ENCODE measurements around the gene IL1A. TPM values are rescaled to one million over a fixed set of nuclear protein-coding genes. Genes with fewer than 3 reads are reported as not detected.

Gene IL1A
- total and polyA plus RNA-seq, 4 donors = 1.1 to 15.5 (median 2.4) TPM

DNA sequence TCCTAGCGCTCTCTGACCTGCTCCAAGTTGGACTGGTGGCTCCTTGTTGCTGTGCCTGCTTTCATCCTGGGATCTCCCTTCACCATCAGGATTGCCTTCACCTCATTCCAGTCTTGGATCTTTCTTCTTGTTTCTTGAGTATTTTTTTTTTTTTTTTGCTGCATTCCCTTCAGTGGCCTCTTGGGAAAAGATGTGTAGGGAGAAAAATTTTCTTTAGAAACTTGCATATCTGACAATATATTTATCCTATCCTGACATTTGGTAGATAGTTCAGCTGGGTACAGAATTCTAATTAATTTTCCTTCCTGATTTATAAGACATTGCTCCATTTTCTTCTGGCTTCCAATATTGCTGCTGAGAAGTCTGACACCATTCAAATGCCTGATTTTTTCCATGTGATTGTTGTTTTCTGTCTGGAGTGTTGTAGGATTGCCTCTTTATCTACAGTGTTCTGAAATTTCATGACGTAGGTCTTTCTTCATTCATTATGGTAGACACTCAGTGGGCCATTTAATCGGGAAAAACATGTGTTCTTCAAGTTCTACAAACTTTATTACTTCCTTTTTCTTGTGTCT lies 23.0 kb upstream of the IL1A start:
- Histone ChIP-seq H3K27ac (ENCODE audit: low read depth in 1 of 2, low read length in 1 of 2) (no peak overlapping the region), H3K27me3 (ENCODE audit: control insufficient read depth in 3 of 3, insufficient read depth in 3 of 3, low read length in 2 of 3) (no peaks in the 10 kb centered on the region), H3K9ac (ENCODE audit: insufficient read depth in 1 of 2, low read length in 2 of 2) (no peak overlapping the region), H3K4me1 (ENCODE audit: control insufficient read depth in 5 of 5, insufficient read depth in 5 of 5, low read length in 5 of 5) (peaks cover 0 to 17% (median 6%) of the 10 kb centered on the region in 5 donors), H3K4me3 (no peak overlapping the region), H3K36me3 (ENCODE audit: control insufficient read depth in 4 of 4, insufficient read depth in 4 of 4, low read length in 4 of 4) (no peaks in the 10 kb centered on the region), H3K9me3 (ENCODE audit: control insufficient read depth in 4 of 4, insufficient read depth in 3 of 4, low read length in 3 of 4) (peaks cover 0 to 5% (median 2%) of the 10 kb centered on the region in 4 donors)
- TF ChIP-seq, protein P1, sequence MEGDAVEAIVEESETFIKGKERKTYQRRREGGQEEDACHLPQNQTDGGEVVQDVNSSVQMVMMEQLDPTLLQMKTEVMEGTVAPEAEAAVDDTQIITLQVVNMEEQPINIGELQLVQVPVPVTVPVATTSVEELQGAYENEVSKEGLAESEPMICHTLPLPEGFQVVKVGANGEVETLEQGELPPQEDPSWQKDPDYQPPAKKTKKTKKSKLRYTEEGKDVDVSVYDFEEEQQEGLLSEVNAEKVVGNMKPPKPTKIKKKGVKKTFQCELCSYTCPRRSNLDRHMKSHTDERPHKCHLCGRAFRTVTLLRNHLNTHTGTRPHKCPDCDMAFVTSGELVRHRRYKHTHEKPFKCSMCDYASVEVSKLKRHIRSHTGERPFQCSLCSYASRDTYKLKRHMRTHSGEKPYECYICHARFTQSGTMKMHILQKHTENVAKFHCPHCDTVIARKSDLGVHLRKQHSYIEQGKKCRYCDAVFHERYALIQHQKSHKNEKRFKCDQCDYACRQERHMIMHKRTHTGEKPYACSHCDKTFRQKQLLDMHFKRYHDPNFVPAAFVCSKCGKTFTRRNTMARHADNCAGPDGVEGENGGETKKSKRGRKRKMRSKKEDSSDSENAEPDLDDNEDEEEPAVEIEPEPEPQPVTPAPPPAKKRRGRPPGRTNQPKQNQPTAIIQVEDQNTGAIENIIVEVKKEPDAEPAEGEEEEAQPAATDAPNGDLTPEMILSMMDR (IDR thresholded peaks at IDR 0.05; ENCODE audit: control extremely low read depth, extremely low read depth) = no peak
- no peak for ATAC-seq (ENCODE audit: insufficient read depth, low FRiP score)
- 97 to 99% methylated on average over 3 of the region's 3 CpGs for WGBS, 2 donors
- DNase-seq = no peak

GRCh38 chr2:112805542-112805941 lies 21.2 kb upstream of the IL1A start:
- 90 to 96% methylated on average over 11 of the region's 11 CpGs for WGBS, 2 donors
- no peak for ATAC-seq (ENCODE audit: insufficient read depth, low FRiP score)
- Histone ChIP-seq H3K36me3 (ENCODE audit: control insufficient read depth in 4 of 4, insufficient read depth in 4 of 4, low read length in 4 of 4) (no peaks in the 10 kb centered on the region), H3K4me3 (no peak overlapping the region), H3K27ac (ENCODE audit: low read depth in 1 of 2, low read length in 1 of 2) (no peak overlapping the region), H3K9me3 (ENCODE audit: control insufficient read depth in 4 of 4, insufficient read depth in 3 of 4, low read length in 3 of 4) (peaks cover 0 to 5% (median 2%) of the 10 kb centered on the region in 4 donors), H3K9ac (ENCODE audit: insufficient read depth in 1 of 2, low read length in 2 of 2) (no peak overlapping the region), H3K27me3 (ENCODE audit: control insufficient read depth in 3 of 3, insufficient read depth in 3 of 3, low read length in 2 of 3) (no peaks in the 10 kb centered on the region), H3K4me1 (ENCODE audit: control insufficient read depth in 5 of 5, insufficient read depth in 5 of 5, low read length in 5 of 5) (peaks cover 0 to 6% (median 0%) of the 10 kb centered on the region in 5 donors)
- TF ChIP-seq, protein P1 (IDR thresholded peaks at IDR 0.05; ENCODE audit: control extremely low read depth, extremely low read depth) = no peak
- DNase-seq = no peak

- H3K27ac ChIP-seq (ENCODE audit: low read depth in 1 of 2, low read length in 1 of 2) = no peak overlapping the region
- TF ChIP-seq, protein P1 (IDR thresholded peaks at IDR 0.05; ENCODE audit: control extremely low read depth, extremely low read depth) = no peak
- ATAC-seq (ENCODE audit: insufficient read depth, low FRiP score) (no peak), DNase-seq (no peak)
- H3K36me3 ChIP-seq (ENCODE audit: control insufficient read depth in 4 of 4, insufficient read depth in 4 of 4, low read length in 4 of 4) = no peaks in the 10 kb centered on the region
- peaks cover 0 to 4% (median 0%) of the 10 kb centered on the region in 5 donors for H3K4me1 ChIP-seq (ENCODE audit: control insufficient read depth in 5 of 5, insufficient read depth in 5 of 5, low read length in 5 of 5)
- no peaks in the 10 kb centered on the region for H3K27me3 ChIP-seq (ENCODE audit: control insufficient read depth in 3 of 3, insufficient read depth in 3 of 3, low read length in 2 of 3)
- H3K9ac ChIP-seq (ENCODE audit: insufficient read depth in 1 of 2, low read length in 2 of 2) = no peak overlapping the region
- peaks cover 0 to 5% (median 2%) of the 10 kb centered on the region in 4 donors for H3K9me3 ChIP-seq (ENCODE audit: control insufficient read depth in 4 of 4, insufficient read depth in 3 of 4, low read length in 3 of 4)
- 75 to 90% methylated on average over 5 of the region's 5 CpGs for WGBS, 2 donors
- H3K4me3 ChIP-seq = no peak overlapping the region
Measured at GRCh38 chr2:112803691-112804521, 19.6 kb upstream of the IL1A start.
